GM08714 (cell line): ENCODE data around the gene TSTD1.
"Not testable (repeated sequence)": the region's sequence is repeated elsewhere in the genome, so short reads cannot be mapped to it uniquely, and the experiment has no call there.

Experiments used
- H3K4me3 ChIP-seq: fragments of 200-500 bp; sonication (Bioruptor generic); 2 replicates; pipeline ENCODE4 v1.5.1; 2014; ENCODE audit warnings: mild to moderate bottlenecking, low read length, inconsistent platforms
- ZNF274 ChIP-seq: IDR thresholded peaks from 2 replicates; pipeline ENCODE4 v1.6.1; 2012; ENCODE audit warnings: mild to moderate bottlenecking, low read depth, low read length

The TSTD1 gene

GRCh38 chr1:161013488-161014230 is 25.1 kb downstream of the TSTD1 start:
- H3K4me3 ChIP-seq: peak overlapping the region; percentile 58; the same call in 1 of the 2 replicates

GRCh38 chr1:161013131-161013487 is 25.7 kb downstream of the TSTD1 start:
- no peak for TF ChIP-seq ZNF274
- H3K4me3 ChIP-seq: peak overlapping the region; percentile 58; the same call in 1 of the 2 replicates

More at GRCh38 chr1:161013488-161014230, 25.1 kb downstream of the TSTD1 start:
- no peak for TF ChIP-seq ZNF274

- no peak for TF ChIP-seq ZNF274
- no peak overlapping the region for H3K4me3 ChIP-seq
Observed at GRCh38 chr1:161012420-161012819, 26.3 kb downstream of the TSTD1 start.

GRCh38 chr1:161009602-161010211 is 29.1 kb downstream of the TSTD1 start:
- H3K4me3 ChIP-seq: no peak overlapping the region
- no peak for TF ChIP-seq ZNF274

GRCh38 chr1:161008869-161009510 is 29.8 kb downstream of the TSTD1 start:
- H3K4me3 ChIP-seq: no peak overlapping the region
- TF ChIP-seq ZNF274: no peak

GRCh38 chr1:161007369-161007768 is 31.4 kb downstream of the TSTD1 start:
- no peak overlapping the region for H3K4me3 ChIP-seq
- no peak for TF ChIP-seq ZNF274

GRCh38 chr1:161006563-161006962 is 32.2 kb downstream of the TSTD1 start:
- no peak for TF ChIP-seq ZNF274

GRCh38 chr1:161001525-161001924 is 37.2 kb downstream of the TSTD1 start:
- TF ChIP-seq ZNF274: no peak
- H3K4me3 ChIP-seq: no peak overlapping the region

More at GRCh38 chr1:161006563-161006962, 32.2 kb downstream of the TSTD1 start:
- no peak overlapping the region for H3K4me3 ChIP-seq

- TF ChIP-seq ZNF274: no peak
- H3K4me3 ChIP-seq: no peak overlapping the region
Observed at GRCh38 chr1:161000736-161001480, 37.9 kb downstream of the TSTD1 start.

- no peak for TF ChIP-seq ZNF274
- no peak overlapping the region for H3K4me3 ChIP-seq
Observed at GRCh38 chr1:160999376-160999775, 39.4 kb downstream of the TSTD1 start.

GRCh38 chr1:160997323-160998038 is 41.3 kb downstream of the TSTD1 start:
- TF ChIP-seq ZNF274: no peak
- H3K4me3 ChIP-seq: no peak overlapping the region

- no peak for TF ChIP-seq ZNF274
- H3K4me3 ChIP-seq: no peak overlapping the region
Observed at GRCh38 chr1:160996178-160996577, 42.6 kb downstream of the TSTD1 start.

- H3K4me3 ChIP-seq: no peak overlapping the region
- TF ChIP-seq ZNF274: no peak
Observed at GRCh38 chr1:160993544-160994193, 45.1 kb downstream of the TSTD1 start.

GRCh38 chr1:160992036-160992435 is 46.7 kb downstream of the TSTD1 start:
- H3K4me3 ChIP-seq: not testable (repeated sequence)
